Activated CD8-positive, alpha-beta memory T cell treated with anti-CD3 and anti-CD28 coated beads, Interleukin-2, amount 50 U/mL, for 24 hours (primary cell): ENCODE results near the gene TBX2.
"Not testable (repeated sequence)": the region's sequence is repeated elsewhere in the genome, so short reads cannot be mapped to it uniquely, and the experiment has no call there.

Source experiments
- DNase-seq: peaks from one replicate; pipeline ENCODE4 v3.0.0-alpha.2; 2020; ENCODE audit errors: extremely low read depth

The TBX2 gene

DNA sequence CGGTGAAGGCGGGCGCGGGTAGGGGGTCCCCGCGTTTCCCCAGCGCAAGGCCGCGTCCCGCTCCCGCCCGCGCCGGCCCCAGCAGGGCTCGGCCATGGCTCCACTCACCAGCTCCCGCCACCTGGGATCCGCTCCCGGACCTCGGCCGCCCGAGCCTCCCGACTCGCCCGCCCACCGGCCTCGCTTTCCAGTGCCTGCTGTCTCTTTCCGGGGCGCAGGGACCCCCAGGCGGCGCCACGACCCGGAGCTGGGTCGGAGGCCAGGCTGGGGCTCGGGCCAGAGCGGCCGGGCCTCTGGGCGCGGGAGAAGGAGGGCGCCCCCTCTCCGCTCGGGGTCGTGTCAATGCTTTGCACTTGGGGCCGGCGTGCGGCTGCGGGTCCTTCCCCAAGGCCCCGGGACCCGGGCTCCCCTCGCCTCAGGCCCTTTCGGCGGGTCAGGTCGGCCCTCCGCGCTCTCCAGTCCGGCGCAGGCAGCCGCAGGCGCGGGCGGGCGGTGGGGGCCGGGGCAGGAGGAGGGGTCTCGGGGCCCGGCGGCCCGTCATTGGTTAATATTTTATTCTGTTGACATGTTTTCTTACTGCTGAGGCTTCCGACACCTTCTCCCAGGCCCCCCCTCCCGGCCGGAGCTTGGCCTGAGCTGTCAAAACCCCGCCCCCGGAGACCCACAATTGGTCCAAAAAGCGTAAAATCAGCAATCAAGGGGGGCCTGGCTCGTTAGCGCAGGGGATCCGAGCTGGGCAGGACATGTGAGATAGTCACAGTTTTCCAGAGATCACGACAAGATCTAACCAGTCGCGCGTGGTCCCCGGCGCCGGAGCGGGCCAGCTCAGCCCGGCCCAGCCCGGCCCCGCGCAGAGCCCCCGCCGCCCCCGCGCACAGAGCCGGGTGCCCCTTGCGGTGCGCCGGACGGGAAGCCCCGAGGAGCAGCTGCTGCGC, at the start of gene TBX2:
Gene TBX2, plus strand, starts transcription at position 713 of the 935 bp plus-strand sequence. CDS start 334 bp downstream, outside the sequence.
- no peak for DNase-seq

DNA sequence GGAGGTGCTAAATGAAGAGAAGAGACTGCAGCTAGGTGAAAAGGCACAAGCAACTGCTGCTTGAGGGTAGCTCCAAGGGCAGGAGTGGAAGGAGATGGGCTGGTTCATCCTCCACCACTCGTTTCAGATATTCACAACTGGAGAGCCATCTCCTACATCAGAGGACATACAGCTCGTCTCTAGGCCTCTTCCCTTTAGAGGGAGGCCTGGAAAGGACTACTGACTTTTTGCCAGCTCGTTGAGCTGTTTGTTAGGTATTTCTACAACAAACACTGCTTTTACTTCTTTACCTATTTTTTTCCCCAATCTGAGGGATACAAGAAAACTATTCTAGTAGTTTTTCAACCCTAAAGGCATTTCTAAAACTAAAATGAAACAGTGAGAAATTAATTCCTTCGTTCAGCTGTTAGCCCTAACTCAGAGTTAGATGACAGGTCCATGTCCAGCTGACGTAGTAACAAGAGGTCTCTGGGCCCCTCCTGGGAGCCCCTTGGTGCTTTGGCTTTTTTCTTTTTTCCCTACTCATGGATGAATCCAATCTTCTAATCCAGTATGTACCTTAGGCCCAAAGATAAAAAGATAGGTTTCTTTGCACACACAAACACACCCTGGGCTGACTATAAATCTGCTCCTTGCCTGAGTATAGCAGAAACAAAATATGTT, 47.8 kb upstream of the TBX2 start:
- no peak for DNase-seq

DNA sequence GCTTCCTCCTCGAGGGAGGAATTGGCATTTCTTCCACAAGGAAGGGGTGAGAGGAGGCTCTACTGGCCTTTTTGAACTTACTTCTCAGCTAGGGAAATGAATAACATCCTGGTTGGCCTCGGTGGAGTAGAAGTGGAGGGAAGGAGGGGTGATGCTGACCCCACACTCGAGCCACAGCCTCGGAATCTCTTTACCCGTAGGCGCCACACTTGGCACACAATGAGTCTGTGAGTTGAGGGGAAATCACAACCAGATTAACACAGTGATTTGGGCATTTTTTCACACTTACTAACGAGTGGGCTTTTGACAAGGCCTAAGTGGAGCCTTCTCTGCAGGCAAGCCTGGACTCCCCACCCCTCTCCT, 47.3 kb upstream of the TBX2 start:
- DNase-seq, result no peak

DNA sequence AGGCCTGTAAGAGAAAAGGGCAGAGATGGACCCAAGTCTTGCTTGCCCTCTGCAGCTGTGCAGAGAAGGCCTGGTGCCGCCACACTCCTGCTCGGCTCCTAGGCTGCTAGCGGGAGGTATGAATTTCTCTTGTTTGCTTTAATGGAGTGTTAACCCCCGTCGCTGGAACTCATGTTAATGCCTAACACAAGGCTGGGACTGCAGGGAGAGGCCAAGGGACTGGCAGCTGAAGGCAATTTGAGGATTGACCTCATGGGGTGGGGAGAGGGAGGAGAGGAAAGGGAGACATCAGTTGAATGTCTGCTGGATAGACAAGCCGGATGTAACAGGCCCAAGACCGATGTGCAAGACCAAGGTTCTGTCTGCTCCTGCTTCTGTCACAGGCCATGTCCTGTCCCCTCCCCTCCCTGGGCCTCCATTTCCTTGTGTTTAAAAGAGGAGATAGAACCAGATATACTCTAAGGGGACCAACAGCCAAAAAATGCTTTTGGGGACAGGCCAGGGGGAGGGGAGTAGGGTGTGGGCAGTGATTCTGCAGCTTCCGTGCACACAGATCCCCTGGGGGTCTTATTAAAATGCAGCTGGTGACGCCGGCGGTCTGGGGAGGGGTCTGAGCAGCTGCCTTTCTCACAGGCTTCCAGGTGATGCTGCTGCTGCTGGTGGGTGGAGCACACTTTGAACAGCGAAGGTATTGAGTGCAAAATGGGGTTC, 46.7 kb upstream of the TBX2 start:
- no peak for DNase-seq

- no peak for DNase-seq
Observed at GRCh38 chr17:61353615-61354014, 46.0 kb upstream of the TBX2 start.

DNA sequence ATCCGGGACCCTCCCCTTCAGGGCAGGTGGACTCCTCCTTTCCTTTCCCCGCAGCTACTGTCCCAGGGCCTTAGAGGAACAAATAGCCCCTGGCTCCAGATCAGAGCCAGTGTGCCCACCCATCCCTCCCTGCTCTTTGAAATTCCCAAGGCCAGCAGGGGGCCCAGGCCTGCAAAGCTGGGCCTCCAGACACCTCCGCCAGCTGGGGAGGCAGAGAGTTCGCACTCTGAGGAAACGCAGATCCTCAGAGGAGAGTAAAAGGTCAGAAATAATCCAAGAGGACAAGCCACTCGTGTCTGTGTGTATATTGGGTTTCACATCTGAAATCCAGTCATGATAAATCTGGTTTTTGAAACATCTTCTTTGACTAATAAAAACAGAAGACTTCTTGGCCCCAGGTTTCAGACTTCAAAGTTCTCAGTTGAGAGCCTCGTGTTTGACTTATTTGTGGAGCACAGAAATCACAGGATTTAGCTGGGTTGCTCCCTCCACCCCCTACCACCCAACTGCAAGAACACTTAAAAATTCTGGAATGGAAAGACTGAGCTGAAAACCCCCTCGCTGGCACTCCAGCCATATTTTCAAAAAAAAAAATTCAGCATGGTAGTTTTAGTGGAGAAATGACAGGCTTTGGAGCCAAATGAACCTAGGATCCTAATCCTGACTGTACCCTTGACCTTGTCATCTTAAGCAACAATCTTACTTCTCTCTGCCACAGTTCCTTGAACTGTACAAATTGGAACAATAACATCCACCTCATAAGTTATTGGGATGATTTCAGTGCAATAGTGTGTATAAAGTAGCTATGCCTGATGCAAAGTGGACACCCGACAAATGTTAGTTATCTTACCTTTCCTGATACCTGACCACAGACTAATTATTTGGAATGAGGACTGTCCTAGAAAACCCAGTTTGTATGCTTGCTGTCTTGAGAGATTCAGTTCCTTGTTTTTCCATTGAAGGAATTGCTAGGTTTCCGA, 44.5 kb upstream of the TBX2 start:
- DNase-seq, result no peak

DNA sequence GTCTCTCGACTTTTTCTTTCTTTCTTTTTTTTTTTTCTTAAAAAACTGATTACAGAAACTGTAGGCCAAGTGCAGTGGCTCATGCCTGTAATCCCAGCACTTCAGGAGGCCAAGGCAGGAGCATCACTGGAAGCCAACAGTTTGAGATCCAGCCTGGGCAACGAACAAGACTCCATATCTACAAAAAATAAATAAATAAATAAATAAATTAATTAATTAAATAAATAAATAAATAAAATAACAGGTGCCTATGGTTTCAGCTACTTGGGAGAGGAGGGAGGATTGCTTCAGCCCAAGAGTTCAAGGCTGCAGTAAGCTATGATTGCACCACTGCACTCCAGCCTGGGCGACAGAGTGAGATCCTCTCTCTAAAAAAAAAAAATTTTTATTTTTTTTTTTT, 42.6 kb upstream of the TBX2 start:
- not testable (repeated sequence) for DNase-seq

- not testable (repeated sequence) for DNase-seq
Observed at GRCh38 chr17:61359513-61359912, 40.1 kb upstream of the TBX2 start.

DNA sequence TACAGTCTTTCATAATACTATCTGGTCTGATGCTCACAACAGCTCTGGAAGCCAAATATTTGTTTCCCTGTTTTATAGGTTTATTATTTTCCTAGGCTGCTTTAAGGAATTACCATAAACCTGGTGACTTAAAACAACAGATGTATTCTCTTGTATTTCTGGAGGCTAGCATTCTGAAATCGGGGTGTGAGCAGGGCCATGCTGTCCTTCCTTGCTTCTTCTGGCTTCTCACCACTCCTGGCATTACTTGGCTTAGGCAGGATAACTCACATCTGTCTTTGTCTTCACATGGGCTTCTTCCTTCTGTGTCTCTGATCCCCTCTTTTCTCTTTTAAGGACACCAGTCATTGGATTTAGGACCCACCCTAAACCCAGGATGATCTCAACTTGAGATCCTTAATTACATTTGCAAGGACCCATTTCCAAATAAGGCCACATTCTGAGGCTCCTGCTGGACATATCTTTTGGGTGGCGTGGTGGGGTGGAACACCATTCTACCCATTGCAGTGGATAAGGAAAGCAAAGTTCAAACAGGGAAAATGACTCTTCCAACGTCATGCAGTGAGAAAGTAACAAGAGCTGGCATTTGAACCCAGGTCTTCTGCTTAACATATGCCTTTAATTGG, 39.2 kb upstream of the TBX2 start:
- no peak for DNase-seq

DNA sequence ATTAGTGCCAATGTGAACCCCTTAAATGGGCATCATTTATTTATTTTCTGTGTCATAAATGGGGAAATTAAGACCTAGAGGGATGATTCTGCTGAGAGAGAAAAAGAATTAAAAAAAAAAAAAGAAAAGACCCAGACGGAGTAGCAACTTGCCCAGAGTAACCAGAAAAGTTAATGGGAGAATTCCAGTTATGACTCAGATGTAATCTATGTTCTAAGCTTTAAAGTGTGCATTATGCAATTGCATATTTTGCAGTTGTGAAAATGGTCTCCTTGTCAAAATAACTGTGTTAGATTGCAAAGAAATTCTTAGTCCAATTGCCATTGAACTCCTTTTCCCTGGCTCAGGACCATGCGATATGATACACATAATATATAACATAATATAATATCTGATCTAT, 38.6 kb upstream of the TBX2 start:
- DNase-seq, result no peak

GRCh38 chr17:61362396-61362795, 37.2 kb upstream of the TBX2 start:
- no peak for DNase-seq

DNA sequence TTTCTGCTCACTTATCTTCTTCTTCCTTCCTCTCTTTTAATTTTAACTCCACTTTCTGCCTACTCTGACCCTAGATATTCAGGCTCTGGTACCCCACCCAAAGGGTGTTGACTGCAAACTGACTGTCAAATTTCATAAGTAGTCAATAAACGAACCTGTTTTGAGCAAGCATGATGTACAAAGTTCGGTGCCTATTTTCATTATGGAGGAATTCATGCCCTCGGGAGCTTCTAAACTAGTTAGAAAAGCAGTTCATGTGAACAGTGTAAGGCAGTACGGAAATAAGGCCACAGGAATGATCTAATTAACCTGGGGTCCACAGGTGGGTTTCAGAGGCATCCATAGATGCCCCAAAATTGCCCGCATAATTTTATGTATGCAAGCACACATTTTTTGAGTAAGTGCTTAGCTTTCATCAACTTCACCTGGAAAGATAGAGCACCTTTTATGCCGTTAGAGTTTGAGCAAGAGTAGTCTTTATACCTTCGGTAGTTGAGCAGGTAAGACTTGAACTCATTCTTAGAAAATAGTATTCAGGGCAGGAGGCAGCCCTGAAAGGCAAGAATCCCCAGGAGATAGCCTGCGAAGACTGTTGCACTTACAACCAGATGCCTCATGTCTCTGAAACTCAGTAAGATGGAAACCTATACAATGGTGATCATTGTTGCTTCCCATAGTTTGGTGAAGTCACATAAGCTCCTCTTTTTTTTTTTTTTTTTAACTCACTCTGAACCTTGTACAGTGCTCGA, 36.6 kb upstream of the TBX2 start:
- no peak for DNase-seq

GRCh38 chr17:61363601-61364462, 35.8 kb upstream of the TBX2 start:
- DNase-seq, result no peak

GRCh38 chr17:61364463-61364846, 35.2 kb upstream of the TBX2 start:
- no peak for DNase-seq

- no peak for DNase-seq
Observed at GRCh38 chr17:61366076-61366714, 33.4 kb upstream of the TBX2 start.

DNA sequence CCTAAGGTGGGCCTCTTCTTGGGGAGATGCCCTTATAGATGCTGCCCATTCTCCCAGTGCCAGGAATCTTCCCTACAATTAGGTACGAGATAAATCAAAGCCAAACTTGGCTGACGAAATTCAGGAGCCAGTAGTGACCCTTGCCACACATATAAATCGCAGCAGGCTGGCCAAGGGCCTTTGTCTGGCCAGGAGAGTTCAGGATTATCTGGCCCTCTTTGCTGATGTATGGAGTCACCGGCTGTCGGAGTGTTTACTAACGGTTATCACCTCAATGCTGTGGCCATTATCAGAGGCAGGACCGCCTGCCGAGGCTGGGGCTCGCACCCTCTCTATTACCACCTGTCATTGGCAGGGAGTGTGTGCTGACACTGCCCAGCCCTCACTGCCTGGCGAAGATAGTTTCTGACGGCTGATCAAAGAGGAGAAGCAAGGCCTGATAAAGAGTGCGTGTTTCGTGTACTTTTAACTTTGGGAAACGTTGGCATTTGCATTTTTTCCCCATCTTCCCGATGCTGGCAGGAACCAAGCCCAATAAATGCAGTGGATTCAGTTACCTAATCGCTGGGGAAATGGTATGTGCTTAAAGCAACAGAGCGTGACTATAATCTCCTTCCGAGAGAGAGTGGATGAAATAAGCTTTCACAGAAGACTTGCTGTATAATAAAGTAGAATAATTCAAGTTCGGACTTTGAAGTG, 32.8 kb upstream of the TBX2 start:
- no peak for DNase-seq

DNA sequence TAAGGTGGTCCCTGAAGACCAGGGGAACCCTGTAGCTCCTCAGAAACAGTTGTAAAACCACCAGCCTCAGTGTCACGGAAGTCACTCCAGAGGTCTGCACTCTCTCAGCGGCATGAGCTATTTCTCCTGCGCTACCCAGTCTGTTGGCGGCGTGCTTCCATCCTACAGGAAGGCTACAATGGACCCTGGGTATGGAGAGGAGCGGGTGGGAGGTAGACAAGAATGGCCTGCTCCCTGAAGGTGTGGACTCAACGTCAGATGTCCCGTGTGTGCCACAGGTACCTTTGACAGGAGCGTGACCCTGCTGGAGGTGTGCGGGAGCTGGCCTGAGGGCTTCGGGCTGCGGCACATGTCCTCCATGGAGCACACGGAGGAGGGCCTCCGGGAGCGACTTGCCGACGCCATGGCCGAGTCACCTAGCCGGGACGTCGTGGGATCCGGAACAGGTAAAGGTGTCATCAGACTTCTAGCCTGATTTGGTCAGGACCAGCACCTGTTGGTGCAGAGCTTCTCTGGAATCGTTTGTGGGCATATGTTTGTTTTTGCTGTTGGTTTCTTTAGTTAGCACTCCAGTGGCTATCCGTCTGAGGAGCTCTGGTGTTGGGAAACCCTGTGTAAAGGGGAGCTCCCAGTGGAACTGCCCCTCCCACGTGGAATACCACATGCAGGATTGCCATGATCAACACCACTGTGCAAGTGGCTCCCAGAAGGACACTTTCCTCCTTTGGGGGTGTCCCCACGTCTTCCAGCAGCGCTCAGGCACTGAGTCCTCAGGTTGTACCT, 31.4 kb upstream of the TBX2 start:
- DNase-seq, result no peak
